OCI-LY7 (cell line): ENCODE results near the gene LDHAL6B.

ENCODE experiments used
- EZH2phosphoT487 ChIP-seq: fragments of 200-600 bp; sonication (generic); IDR thresholded peaks from 2 replicates; pipeline ENCODE4 v1.6.1; 2018; ENCODE audit warnings: low read depth, borderline replicate concordance, mild to moderate bottlenecking, mixed run types, antibody characterized with exemption, low read length, moderate library complexity, mixed read lengths
- TF ChIP-seq, protein P1 (sequence below): fragments of 200-600 bp; sonication (generic); conservative IDR thresholded peaks from 2 replicates; pipeline ENCODE4 v1.5.1; 2014; ENCODE audit warnings: mild to moderate bottlenecking, antibody characterized with exemption, low read length, moderate library complexity, mixed read lengths

- TF ChIP-seq, protein P1, sequence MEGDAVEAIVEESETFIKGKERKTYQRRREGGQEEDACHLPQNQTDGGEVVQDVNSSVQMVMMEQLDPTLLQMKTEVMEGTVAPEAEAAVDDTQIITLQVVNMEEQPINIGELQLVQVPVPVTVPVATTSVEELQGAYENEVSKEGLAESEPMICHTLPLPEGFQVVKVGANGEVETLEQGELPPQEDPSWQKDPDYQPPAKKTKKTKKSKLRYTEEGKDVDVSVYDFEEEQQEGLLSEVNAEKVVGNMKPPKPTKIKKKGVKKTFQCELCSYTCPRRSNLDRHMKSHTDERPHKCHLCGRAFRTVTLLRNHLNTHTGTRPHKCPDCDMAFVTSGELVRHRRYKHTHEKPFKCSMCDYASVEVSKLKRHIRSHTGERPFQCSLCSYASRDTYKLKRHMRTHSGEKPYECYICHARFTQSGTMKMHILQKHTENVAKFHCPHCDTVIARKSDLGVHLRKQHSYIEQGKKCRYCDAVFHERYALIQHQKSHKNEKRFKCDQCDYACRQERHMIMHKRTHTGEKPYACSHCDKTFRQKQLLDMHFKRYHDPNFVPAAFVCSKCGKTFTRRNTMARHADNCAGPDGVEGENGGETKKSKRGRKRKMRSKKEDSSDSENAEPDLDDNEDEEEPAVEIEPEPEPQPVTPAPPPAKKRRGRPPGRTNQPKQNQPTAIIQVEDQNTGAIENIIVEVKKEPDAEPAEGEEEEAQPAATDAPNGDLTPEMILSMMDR, result no peak
- no peak for TF ChIP-seq EZH2phosphoT487
Measured at GRCh38 chr15:59206623-59207183, at the start of gene LDHAL6B.
